ENCODE data around the gene ARHGAP40. TPM values are rescaled to one million over a fixed set of nuclear protein-coding genes. Genes with fewer than 3 reads are reported as not detected.

The ARHGAP40 gene
- total RNA-seq, 2 experiments from 2014 or later = not detected

DNA sequence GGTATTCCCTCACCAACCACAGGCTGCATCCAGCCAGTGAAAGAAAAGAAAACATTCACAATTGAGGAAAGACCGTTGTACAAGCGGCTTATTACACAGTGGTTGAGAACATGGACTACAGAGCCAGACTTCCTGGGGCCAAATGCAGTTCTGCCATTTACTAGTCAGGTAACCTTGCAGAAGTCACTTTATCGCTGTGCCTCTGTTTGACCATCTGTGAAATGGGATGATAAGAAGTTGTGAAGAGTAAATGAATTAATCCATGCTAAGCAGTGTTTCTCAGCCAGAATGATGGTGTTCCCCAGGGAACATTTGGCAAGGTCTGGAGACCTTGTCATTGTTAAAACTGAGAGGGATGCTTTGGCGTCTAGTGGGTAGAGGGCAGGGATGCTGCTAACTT, 14.8 kb downstream of the ARHGAP40 start:
- POLR2A ChIA-PET = no interaction called here
- CTCF ChIA-PET = no interaction called here

DNA sequence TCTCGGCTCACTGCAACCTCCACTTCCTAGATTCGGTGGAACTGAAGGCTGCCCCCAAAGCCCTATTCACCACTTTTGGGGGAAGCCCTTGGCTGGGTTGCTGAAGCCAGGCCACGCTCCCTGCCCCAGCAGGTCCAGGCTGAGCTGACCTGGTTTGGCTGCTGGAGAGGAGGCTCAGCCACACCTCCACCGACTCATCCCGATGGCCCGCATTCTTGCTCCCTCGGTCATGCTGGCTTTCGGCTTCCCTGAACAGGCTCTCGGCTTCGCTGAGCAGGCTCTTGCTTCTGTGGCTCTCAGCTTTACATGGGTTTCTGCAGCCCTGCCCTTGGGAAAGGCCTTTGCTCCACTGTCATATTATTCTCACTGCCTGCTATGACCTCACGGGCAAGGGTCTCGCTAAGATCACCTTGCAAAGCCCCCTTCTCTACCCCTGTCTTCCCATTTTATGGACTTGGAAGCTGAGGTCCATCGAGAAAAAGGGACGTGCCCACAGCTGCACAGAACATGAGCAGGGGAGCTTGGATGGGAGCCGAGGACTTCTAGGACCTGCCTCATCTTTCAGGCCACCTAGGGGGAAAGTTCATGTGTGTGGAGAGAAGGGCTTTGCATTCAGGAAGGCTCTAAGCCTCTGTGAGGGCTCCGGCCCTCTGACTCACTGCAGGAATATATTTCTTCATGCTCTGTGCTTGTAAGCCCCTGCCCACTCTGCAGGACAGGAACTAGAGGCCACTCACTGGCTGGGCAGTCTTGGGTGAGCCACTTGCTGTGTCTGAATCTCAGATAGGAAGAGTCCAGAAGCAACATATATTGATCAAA, 15.6 kb downstream of the ARHGAP40 start:
- ChIA-PET POLR2A (no interaction called here), CTCF (no interaction called here)

DNA sequence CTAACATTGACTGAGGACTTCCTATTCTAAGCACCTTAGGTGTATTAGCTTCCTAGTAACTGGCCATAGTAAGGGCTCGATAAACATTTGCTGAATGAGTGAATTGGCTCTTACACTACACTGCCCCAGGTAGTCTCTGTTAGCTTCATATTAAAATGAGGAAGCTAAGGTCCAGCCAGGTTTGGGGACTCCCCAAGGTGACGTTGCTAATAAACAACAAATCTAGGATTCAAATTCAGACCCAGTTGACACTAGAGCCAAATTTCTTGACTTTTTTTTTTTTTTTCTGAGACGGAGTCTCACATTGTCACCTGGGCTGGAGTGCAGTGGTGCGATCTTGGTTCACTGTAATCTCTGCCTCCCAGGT, 16.2 kb downstream of the ARHGAP40 start:
- ChIA-PET POLR2A (no interaction called here), CTCF (no interaction called here)

DNA sequence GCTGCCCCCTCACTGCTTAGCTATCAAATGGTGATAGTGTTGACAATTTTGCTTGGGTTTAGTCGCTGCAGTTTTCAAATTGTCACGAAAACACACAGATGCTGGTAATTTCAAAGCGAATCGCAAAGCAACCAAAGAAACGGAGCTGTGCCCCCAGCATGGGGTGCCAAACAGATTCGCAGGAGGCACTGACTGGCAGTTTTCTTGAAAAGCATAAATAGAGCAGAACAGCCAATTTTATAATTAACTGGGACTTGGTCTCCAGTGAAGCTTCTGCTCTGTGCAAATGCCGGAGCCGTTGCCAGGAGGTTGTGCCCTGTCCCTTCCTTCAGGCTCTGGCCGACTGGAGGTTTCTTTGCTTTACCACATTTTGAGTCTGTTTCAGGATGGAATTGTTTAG, 18.8 kb downstream of the ARHGAP40 start:
- POLR2A ChIA-PET = no interaction called here
- CTCF ChIA-PET = no interaction called here

DNA sequence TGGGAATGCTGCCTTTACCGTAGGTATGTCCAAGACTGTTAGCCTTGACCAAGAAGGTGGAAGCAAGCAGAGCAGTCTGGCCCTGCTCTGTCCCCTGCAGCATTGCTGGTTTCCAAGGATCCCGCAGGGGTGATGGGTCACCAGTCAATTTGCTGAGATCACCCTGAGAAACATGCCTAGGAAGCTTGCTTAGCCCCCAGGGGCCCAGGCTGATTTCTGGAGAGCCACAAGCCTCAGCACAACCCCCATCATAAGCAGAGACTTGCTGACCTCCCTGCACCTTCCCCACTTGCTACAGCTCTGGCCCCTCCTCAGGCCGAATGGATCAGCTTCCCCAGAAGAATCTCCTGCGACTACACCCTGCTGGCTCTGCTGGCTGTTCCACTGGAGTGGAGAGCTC, 21.5 kb downstream of the ARHGAP40 start:
- ChIA-PET POLR2A (no interaction called here), CTCF (no interaction called here)

DNA sequence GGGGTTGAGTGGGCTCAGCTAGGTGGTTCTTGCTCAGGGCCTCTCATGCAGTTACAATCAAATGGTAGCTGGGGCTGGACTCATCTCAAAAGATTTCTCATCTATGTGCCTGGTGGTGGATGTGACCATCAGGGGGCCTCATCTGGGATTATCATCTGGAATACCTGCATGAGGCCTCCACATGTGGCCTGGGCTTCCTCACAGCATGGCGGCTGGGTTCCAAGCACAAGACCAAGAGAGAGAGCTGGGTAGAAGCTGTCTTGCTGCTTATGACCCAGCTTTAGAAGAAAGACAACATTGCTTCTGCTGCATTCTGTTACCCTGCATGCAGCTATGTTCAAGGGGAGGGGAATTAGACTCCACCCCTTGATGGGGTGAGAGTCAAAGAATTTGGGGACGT, 22.5 kb downstream of the ARHGAP40 start:
- ChIA-PET POLR2A (no interaction called here), CTCF (no interaction called here)

DNA sequence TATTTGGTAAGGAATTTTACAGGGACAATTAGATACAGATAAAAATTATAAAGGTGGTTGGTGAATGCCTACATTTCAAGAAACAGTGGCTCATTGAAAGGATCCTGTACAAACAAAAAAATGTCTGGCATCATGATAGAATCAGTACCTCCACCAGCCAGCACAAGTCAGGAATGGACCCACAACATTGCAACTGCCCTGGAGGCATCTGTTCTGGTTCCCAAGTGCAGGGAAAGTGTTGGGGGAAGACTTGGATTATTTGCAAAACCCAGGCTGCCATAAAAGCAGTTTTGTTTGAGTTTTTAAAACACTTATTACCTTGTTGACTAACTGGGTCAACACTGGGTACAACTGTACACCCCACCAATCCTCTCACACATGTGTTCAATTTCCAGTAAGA, 24.3 kb downstream of the ARHGAP40 start:
- ChIA-PET POLR2A (no interaction called here), CTCF (no interaction called here)

DNA sequence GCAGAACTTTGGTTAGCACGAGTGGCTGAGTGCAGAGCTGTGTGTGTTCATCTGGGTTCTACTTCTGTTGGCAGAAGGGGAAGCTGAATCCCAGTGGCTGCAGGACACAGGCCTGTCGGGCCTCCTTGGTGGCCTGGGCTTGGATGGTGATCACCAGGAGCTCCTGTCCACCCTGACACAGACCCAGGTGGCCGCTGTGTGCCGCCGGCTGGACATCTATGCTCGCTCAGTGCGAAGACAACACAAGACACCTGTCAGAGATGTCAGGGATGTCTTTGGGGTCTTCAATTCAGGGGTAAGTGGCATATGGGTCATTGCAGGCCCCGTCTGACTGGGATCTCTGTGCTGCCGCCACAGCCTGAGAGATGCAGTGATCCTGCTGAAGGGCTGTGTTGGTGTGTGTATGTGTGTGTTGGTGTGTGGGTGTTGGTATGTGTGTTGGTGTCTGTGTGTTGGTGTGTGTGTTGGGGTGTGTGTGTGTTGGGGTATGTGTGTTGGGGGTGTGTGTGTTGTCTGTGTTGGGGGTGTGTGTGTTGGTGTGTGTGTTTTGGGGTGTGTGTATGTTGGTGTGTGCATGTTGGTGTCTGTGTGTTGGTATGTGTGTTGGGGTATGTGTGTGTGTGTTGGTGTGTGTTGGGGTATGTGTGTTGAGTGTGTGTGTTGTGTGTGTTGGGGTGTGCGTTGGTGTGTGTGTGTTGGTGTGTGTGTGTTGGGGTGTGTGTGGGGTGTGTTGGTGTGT, 25.5 kb downstream of the ARHGAP40 start:
- ChIA-PET POLR2A (no interaction called here), CTCF (no interaction called here)

DNA sequence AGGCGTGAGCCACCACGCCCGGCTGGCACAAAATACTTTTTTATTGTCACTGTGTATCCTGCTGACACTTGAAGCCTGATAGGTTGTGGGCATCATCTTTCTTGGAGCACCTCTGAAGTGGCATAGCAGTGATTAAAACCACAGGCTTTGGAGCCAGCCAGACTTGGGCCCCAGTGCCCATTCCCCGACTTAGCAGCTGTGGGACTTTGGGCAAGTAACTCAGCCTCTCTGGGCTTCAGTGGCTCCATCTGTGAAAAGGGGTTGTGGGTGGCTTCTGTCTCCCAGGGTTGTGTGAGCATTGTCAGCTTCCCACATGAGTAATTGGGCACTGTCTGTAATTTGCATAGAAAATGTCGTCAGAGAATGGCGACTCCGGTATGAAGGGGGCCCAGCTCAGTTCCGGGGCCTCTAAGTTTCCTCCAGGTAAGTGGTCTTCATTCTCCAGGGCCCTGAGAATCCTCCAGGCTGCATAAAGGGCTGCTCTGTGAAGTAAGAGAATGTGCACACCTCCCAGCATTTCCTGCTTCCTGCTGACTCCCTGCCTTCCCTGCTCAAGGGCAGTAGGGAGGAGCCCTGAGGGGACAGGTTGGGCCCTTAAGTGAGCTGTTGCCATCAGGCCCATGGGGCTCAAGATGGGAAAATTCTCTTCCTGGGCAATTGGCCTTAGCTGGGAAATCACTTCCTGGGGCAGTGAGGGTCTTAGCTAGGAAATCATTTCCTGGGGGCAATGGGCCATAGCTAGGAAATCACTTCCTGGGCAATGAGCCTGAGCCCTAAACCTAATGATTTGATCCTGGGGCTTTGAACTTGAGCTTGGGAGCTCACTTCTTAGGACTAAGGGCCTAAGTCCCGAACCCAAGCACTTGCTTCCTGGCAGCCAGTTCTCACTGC, 27.2 kb downstream of the ARHGAP40 start:
- CTCF ChIA-PET = no interaction called here
- POLR2A ChIA-PET = no interaction called here

DNA sequence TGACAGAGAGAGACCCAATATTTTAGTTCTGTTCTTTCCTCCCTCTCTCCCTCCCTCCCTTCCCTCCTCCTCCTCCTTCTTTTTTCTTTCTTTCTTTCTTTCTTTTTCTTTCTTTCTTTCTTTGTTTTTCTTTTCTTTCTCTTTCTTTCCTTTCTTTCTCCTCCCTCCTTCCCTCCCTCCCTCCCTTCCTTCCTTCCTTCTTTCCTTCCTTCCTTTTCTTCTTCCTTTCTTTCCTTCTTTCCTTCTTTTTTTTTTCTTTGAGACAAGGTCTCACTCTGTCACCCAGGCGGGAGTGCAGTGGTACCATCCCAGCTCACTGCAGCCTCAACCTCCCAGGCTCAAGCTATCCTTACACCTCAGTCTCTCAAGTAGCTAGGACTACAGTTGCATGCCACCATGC, 28.4 kb downstream of the ARHGAP40 start:
- POLR2A ChIA-PET = no interaction called here

DNA sequence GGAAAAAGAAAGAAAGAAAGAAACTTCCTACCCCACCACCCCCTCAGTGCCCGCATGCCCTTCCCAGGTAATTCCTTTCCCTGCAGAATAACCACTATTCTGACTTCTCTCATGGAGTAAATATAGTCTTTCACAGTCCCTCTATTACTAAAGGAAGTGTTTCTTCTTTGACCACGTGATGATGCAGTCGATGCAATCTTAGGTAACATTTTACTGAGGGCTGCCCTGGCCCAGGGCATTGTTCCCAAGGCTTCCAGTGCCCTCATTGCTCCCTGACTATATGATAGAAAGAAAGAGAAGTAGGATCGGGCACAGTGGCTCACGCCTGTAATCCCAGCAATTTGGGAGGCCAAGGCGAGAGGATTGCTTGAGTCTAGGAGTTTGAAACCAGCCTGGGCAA, 29.1 kb downstream of the ARHGAP40 start:
- POLR2A ChIA-PET = no interaction called here
- CTCF ChIA-PET = no interaction called here

More for the DNA sequence above, 28.4 kb downstream of the ARHGAP40 start:
- CTCF ChIA-PET = no interaction called here

DNA sequence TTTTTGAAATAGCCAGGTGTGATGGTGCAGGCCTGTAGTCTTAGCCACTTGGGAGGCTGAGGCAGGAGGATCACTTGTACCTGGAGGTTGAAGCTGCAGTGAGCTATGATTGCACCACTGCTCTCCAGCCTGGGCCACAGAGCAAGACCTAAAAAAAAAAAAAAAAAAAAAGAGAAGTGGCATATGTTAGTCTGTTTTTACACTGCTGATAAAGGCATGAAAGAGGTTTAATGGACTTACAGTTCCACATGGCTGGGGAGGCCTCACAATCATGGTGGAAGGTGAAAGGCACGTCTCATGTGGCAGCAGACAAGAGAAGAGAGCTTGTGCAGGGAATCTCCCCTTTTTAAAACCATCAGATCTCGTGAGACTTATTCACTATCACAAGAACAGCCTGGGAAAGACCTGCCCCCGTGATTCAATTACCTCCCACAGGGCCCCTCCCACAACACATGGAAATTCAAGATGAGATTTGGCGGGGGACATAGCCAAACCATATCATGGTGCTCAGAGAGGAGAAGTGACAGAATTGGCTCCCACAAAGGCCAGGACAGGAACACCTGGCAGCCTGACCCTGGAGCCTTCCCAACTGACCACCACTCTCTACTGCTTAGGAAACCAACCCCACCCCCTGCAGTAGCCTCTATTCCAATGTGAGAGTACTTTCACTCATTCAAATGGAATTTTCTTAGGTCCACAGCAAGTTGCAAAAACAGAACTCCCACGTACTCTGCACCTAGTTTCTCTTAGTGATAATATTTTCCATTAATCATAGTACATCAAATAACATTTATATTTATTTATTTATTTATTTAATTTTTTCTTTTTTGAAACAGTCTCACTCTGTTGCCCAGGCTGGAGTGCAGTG, 29.8 kb downstream of the ARHGAP40 start:
- POLR2A ChIA-PET = no interaction called here

DNA sequence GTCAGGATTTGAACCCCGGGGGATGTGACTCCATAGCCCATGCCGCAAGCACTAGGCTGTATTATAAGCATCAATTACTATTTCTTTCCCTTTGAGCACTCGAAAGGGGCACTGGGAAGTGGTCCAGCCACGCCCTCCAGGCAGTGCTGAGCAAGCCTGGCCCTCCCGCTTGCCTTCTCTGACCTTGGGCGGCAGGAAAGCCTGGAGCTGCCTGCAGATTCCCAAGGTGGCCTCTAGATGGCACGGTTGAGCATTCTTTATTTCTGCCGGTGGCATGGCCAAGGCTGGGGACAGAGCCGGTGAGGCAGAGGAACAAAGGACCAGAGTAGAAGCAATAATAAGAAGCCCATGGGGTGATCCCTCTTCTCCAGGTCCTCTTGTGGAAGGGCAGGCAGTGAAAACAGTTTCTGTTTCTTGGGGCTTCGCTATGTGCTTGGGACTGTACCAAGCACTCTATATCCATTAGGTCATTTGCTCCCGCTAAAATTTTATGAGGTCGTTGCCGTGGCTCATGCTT, 32.0 kb downstream of the ARHGAP40 start:
- ChIA-PET POLR2A (no interaction called here), CTCF (interaction anchor here (1.0 to 1.6 kb wide), 9 partner anchors 9 to 150 kb away, joined by 3 to 6 read pairs (median 4); partner anchors contain the start of genes ACTR5 and SLC32A1)

More for the DNA sequence above, 29.8 kb downstream of the ARHGAP40 start:
- CTCF ChIA-PET = interaction anchor here (0.6 kb wide), 2 partner anchors 108 to 303 kb away, joined by 3 read pairs; no protein-coding TSS in a partner anchor

DNA sequence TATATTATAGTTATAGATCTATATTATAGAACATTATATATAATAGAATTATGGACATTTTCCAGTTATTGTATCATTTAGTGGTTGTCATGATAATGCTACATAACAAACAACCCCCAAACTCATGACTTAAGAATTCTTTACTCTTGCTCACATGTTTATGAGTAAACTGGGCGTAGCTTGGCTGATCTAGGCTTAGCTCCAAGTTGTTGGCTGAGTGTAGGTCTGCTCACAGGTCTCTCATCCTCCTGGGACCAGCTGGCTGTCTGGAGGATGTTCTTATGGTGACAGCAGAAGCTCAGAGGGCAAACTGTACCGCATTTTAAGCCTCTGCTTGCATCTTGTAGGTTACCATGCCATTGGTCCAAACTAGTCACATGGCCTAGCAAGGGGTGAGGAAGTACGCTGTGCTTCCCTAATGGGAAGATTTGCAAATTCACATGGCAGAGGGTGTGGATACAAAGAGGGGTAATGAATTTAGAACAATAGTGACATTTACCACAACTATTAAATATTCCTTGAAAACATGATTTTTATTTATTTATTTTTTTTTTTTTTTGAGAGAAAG, 34.2 kb downstream of the ARHGAP40 start:
- CTCF ChIA-PET = no interaction called here
- POLR2A ChIA-PET = no interaction called here

DNA sequence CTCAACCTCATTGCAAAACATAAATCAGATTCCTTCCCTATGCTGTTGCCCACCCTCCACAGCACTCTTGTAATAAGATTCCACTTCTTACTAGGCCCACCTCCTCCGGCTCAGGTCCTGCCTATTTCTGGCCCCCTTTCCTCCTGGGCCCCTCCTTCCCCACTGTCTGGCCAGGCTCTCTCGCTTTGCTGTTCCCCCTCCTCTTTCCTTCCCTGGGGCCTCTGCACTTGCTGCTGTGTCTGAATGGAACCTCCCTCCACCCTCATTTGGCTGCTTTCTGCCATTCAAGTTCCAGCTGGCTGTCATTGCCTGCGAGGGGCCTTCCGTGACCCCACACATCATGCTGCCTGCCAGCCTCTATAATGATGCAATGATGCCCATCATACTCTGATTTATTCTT, 38.9 kb downstream of the ARHGAP40 start:
- CTCF ChIA-PET = interaction anchor here (0.8 to 0.9 kb wide), 2 partner anchors 112 to 194 kb away, joined by 3 read pairs; no protein-coding TSS in a partner anchor
- POLR2A ChIA-PET = no interaction called here

DNA sequence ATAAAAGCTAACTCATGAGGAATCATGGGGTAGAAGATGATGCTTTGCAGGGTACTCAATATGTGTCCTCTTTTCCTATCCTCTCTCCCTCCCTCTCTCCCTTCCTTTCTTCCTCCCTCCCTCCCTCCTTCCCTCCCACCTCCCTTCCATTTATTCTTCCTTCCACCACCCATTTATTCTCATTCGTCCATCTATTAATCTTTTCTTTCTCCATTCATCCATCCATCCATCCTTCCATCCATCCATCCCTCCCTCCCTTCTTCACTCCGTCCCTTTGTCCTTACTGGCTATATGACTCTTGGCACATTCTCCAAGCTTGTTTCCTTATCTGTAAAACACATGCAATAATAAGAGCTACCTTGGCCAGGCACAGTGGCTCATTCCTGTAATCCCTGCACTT, 40.9 kb downstream of the ARHGAP40 start:
- ChIA-PET POLR2A (no interaction called here), CTCF (interaction anchor here (0.8 to 3.5 kb wide), 3 partner anchors 9 to 119 kb away, joined by 3 to 15 read pairs (median 4); no protein-coding TSS in a partner anchor)

DNA sequence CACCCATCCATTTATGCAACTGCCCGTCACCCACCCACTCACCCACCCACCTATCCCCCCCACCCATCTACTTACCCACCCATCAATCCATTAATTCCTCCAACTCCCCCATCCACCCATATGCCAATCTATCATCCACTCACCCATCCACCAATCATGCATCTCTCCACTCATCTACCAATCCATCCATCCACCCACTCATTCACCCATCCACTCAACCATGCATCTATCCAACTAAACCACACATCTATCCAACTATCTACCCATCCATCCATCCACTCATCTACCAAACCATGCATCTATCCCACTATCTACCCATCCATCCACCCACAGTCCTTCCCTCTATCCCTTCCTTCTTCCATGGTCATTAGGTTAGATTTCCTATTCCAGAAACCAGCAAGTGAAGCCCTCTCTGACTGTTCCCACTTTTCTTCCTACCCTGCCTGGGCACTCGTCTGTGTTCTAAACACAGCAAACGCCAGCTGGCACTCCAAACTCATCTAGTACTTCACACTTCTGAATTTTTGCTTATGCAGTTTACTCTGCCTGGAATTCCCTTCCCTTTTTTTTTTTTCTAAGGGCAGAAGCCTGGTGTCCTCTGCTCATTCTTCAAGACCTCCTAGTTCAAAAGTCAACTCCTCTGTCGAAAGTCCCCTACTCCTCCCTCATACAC, 43.1 kb downstream of the ARHGAP40 start:
- ChIA-PET POLR2A (no interaction called here), CTCF (interaction anchor here (0.6 to 3.5 kb wide), 6 partner anchors 11 to 145 kb away, joined by 3 to 15 read pairs (median 3); no protein-coding TSS in a partner anchor)

DNA sequence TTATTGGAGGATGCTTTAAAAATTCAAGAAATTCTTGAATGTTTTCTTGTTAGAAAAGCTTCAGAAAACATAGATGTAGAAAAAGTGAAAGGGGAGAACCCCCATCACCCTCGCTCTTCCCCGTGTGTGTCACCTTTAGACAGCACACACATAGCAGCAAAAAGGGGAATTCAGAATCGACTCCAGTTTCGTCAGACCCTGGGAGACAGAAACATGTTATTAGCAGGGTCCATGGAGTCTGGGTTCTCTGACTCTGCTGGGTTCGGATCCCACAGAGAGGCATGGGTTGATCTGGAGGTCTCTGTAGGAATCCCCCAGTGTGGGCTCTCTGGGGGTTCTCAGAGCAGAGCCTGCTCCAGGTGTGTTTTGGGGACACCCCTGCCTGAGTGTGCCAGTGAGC, 43.7 kb downstream of the ARHGAP40 start:
- POLR2A ChIA-PET = interaction anchor here (0.6 kb wide), 1 partner anchor 139 kb away, joined by 3 read pairs; no protein-coding TSS in a partner anchor

More for the DNA sequence above, 43.7 kb downstream of the ARHGAP40 start:
- CTCF ChIA-PET = interaction anchor here (0.6 to 3.5 kb wide), 6 partner anchors 11 to 150 kb away, joined by 3 to 15 read pairs (median 3); no protein-coding TSS in a partner anchor
